Fibroblast of peridontal ligament (primary cell): ENCODE results near the gene GOLGA6A.
"Not testable (repeated sequence)": the region's sequence is repeated elsewhere in the genome, so short reads cannot be mapped to it uniquely, and the experiment has no call there.

ENCODE experiments used
- DNase-seq: peaks from one replicate; pipeline ENCODE4 v3.0.0-alpha.2; 2010; ENCODE audit errors: extremely low read depth

GOLGA6A gene

DNA sequence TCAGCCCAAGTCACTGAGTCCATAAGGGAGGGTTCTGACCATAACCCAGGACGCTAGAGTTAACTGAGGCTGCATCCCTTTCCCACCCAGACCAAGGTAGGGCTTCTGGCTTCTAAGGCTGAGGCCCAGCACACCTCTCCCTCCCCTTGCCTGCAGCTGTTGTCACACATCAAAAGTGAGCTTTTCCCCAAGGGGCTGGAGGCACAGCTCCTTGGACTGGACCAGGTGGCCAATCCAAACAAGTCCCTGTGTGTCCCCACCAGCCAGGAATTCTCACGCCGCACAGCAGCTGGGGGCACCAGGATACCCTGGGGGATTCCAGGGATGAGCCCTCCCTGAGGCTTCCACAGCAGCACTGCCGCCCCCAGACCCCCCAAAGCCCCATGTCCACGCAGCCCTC, 25.8 kb upstream of the GOLGA6A start:
- DNase-seq: no peak

- peak; percentile 84 for DNase-seq
Measured at GRCh38 chr15:74099963-74100733, 17.8 kb upstream of the GOLGA6A start.

DNA sequence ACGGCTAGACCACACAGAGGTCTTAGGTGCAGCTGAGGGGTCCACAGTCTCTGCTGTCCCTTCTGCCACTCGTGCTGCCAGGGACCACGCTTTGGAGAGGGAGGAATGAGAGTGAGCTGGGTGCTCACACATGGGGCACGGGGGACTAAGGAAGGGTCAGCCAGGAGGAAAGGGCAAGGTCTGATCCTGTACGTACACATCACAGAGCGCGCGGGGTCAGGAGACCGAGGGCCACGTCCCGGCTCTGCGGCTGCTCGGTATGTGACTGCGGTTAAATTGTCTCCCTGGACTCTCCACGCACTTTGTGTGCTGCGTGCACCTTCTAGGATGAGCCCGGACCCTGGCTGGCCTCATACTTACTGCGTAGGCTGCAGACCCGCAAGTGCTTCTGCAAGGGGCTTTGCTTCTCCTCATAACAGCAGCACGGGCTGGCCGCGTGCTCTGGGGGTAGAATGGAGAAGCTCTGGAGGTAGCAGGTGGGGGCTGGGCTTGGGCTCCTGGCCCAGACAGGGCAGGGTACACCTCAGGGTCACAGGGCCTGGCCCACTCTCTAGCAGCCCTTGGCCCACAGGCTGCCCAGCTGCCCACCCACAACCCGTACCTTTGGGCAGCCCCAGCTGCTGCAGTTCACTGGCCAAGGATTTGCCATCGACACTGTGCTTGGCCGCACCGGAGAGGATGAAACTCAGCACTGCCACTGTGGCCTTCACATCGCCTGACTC, 14.6 kb upstream of the GOLGA6A start:
- DNase-seq: not testable (repeated sequence)

GRCh38 chr15:74095610-74096009, 13.3 kb upstream of the GOLGA6A start:
- DNase-seq: not testable (repeated sequence)

GRCh38 chr15:74094567-74094966, 12.2 kb upstream of the GOLGA6A start:
- not testable (repeated sequence) for DNase-seq

DNA sequence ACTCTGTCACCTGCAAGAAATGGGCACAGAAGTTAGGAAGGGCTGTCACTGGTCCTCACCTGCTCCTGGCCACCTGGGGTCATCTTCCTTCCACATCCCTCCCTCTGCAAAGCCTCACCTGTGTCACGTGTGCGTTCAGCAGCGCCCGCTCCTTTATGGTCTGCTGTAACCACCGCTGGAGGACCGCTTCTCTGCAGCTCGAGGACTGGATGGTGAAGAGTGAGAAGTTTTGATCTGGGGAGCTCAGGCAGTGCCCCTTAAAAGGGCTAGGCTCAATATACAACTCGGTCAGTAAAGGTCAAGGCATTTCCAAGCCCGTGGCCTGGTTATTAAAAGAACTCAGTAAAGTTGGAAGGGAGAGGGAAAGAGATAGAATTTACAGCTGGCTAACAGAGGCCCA, 6.6 kb downstream of the GOLGA6A start:
- not testable (repeated sequence) for DNase-seq

DNA sequence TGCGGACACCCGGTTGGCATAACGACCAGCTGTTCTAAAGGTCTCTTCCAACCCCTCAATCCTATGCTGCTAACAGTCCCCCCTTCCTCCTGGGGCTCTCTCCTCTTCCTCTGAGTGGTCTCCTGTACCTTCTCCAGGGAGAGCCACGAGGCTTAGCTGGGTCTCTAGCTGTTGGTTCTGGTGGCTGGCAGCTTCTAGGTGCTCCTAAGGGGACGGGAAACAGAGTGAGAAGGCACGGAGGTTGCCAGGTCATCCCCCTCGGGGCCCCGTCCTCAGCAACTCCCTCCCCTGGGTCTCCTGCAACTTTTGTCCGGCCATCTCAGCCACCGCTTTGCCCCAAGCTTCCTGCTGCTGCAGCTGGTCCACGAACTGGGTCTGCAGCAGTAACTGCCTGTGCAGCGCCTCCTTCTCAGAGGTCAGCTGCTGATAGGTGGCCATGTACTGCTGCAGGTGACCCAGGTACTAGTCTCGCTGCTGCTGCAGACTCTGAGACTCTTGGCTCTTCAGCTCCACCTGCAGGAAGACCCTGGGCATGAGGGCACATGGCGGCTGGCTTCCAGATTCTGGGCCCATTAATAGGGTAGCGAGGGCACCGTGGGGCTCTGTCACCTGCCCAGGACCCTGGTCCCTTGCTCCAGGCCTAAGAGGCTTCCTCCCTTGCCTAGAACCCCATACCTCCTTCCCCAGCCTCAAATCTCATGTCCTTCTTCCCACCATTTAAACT, 9.6 kb downstream of the GOLGA6A start:
- DNase-seq: not testable (repeated sequence)

GRCh38 chr15:74072132-74072531, 10.2 kb downstream of the GOLGA6A start:
- not testable (repeated sequence) for DNase-seq

GRCh38 chr15:74071645-74072044, 10.7 kb downstream of the GOLGA6A start:
- not testable (repeated sequence) for DNase-seq

- not testable (repeated sequence) for DNase-seq
Measured at GRCh38 chr15:74065684-74066411, 16.5 kb downstream of the GOLGA6A start.

- not testable (repeated sequence) for DNase-seq
Measured at GRCh38 chr15:74064822-74065221, 17.5 kb downstream of the GOLGA6A start.

GRCh38 chr15:74064183-74064582, 18.2 kb downstream of the GOLGA6A start:
- DNase-seq: not testable (repeated sequence)

DNA sequence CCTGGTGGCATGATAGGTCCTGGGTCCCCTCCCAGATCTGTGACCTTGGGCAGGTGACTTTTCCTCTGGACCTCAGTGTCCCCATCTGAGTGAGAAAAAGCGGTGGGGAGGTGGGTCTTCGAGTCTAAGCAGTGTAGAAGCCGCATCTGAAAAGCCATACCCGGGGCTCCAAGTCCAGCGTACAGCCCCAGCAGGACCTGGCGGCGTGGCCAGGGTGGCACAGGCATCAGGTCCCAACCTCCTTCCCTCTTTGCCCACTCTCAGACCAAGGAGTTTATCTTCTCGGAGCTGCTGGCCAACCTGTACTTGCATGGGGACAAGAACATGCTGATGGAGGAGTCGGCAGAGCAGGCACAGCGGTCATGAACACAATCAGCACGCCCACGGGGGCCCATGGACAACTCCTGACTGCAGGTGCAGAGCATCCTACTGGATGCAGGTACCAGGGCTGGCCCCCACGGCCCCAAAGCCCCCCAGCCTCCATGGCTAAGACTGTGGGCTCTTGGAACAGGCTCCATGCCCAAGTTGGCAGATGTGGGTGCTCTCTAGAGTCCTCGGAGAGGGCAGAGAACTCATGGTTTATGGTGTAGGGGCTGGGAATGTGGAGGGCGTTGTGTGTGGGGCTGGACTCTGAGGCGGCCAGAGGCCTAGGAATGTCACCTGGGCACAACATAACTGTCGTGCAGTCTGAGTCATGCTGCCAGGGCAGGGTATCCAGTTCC, 18.8 kb downstream of the GOLGA6A start:
- not testable (repeated sequence) for DNase-seq

DNA sequence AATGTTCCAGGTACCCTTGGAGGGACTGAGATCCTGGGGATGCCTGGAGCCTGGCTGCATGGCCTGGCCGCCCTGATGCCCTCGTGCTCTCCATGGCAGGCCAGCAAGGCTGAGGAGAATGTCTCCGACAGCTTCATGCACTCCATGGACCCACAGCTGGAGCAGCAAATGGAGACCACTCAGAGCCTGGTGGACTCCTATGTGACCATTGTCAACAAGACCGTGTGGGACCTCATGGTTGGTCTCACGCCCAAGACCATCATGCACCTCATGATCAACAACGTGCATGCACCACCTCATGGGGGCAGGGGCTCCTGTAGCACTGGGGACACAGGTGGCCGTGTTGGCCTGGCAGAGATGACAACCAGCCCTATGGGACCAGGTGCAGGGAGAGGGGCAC, 19.7 kb downstream of the GOLGA6A start:
- no peak for DNase-seq

DNA sequence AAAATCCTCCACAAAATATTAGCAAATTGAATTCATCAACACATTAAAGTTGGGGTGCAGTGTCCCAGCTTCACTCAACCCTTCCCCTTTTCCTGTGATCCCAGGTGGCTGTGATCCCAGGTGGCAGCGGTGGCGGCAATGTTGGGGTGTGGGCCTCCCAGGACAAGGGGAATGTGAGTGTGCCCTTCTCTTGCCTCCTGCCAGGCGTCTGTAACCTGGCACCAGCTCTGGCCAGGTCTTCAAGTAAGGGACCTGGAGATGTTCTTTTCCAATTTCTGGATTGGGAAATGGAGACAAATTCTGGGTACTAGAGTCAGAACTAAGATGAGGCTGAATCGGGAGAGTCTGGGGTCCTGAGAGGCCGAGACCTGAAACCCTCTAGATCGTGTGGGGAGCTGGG, 20.1 kb downstream of the GOLGA6A start:
- no peak for DNase-seq

DNA sequence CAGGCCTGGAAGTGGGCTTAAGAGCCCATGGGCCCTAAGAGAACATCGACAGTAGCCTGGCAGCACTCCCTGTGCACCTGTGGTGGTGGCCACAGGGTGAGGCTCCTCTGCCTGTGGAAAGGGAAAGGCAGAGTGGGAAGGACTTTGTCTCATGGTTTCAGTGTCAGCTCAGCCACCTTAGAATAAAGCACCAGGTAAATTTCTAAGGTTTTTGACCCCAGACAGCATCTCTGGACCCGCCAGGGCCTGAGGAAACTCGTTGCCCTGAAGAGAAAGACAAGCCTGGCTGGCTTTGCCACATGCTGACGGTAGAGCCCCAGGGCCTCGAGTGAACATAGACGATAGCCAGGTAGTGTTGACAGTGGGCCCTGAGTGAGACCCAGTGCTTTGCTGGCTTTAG, 22.1 kb downstream of the GOLGA6A start:
- DNase-seq: no peak

DNA sequence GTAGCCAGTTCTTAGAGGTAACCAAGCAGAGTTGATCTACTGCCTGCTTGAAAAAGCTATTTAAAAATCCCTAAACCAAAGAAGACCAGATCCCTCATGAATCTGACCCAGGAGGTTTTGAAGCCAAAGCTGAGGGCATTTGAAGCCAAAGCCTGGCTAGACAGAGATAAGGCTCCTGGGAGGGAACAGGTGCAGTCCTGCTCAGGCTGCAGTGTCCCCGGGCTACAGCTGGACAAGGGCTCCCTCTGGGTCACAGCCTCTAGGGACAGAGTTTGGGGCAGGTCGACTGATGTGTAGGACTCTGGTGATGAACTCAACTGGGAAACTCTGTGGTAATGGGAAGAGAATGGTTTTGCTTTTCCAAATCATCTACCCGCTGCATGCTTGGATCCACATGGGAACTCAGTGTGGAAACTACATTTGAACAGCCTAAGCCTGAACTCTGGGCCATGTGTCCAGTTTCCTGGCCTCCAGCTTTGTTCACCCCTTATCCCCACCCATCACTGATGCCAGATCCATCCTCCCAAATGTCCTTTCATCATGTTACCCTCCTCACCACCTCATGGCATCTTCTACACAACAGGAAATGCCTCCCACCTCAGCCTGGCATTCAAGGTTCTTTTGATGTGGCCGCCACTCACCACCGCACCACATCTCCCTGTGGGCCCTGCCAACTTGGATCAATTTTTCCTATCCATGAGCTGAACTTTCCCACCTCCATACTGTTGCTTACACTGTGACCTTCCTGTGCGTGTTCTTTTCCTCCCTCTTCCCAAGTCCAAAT, 23.1 kb downstream of the GOLGA6A start:
- DNase-seq: not testable (repeated sequence)

- not testable (repeated sequence) for DNase-seq
Measured at GRCh38 chr15:74056330-74056729, 26.0 kb downstream of the GOLGA6A start.

GRCh38 chr15:74055804-74056203, 26.5 kb downstream of the GOLGA6A start:
- no peak for DNase-seq

GRCh38 chr15:74053941-74054529, 28.3 kb downstream of the GOLGA6A start:
- peak; percentile 96 for DNase-seq
